ENCODE results near the gene PDCD7. TPM values are rescaled to one million over a fixed set of nuclear protein-coding genes. Genes with fewer than 3 reads are reported as not detected.
"Not testable (repeated sequence)": the region's sequence is repeated elsewhere in the genome, so short reads cannot be mapped to it uniquely, and the experiment has no call there.

PDCD7 gene
- total and polyA plus RNA-seq, 2 of the 4 experiments (the other 2 are of a cell fraction) = 4.7 to 12.3 TPM

DNA sequence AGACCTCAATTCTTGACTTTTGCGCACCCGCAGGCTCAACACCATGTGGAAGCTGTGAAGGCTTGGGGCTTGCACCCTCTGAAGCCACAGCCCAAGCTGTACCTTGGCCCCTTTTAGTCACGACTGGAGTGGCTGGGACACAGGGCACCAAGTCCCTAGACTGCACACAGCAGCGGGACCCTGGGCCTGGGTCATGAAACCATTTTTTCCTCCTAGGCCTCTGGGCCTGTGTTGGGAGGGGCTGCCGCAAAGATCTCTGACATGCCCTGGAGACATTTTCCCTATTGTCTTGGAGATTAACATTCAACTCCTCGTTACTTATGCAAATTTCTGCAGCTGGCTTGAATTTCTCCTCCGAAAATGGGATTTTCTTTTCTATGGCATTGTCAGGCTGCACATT, 3.5 kb upstream of the PDCD7 start:
- not testable (repeated sequence) for ATAC-seq (ENCODE audit: low read depth)

More for the DNA sequence above, 3.5 kb upstream of the PDCD7 start:
- DNase-seq; dilution Hi-C loops (cut with HindIII; ENCODE audit: low sequenced_read_pairs, unreplicated experiment); H2BK5ac ChIP-seq (ENCODE audit: low read depth, low read length, poor library complexity, severe bottlenecking); H4K91ac ChIP-seq (ENCODE audit: insufficient read depth, low read depth, low read length); H3K18ac ChIP-seq (ENCODE audit: low read depth, low read length); CTCF ChIA-PET; H4K8ac ChIP-seq (ENCODE audit: low read depth in 2 of 2, low read length in 2 of 2); H3K14ac ChIP-seq (replicated peaks; ENCODE audit: low read depth, low read length); H2AFZ ChIP-seq (replicated peaks; ENCODE audit: low read length, poor library complexity); H2BK15ac ChIP-seq (ENCODE audit: low read depth, low read length); H3K9ac ChIP-seq (ENCODE audit: low read depth, low read length); H3K27ac ChIP-seq (ENCODE audit: insufficient read depth, low read length); H3K56ac ChIP-seq (ENCODE audit: extremely low read depth, insufficient read depth, low read length); H3K4me3 ChIP-seq (ENCODE audit: insufficient read depth, low read depth, low read length); POLR2A ChIA-PET (ENCODE audit: unreplicated experiment); H3K9me3 ChIP-seq (ENCODE audit: control insufficient read depth, insufficient read depth, low read length); in situ Hi-C loops (cut with MboI; ENCODE audit: low sequenced_read_pairs); H2BK20ac ChIP-seq (ENCODE audit: low read depth, low read length); intact Hi-C loops (cut with micrococcal nuclease); H3K27me3 ChIP-seq (ENCODE audit: control insufficient read depth, insufficient read depth, low read length); H3K4me2 ChIP-seq (ENCODE audit: low read depth, low read length); H2BK120ac ChIP-seq (ENCODE audit: low read depth, low read length); H3K4me1 ChIP-seq (ENCODE audit: control insufficient read depth, insufficient read depth, low read length); H3K9me1 ChIP-seq (ENCODE audit: insufficient read depth, low read length); H2AK9ac ChIP-seq (replicated peaks; ENCODE audit: low read depth, low read length, poor library complexity); H3K36me3 ChIP-seq (ENCODE audit: control insufficient read depth, insufficient read depth, low read length); H3K23ac ChIP-seq (ENCODE audit: low read depth, low read length); H4K5ac ChIP-seq (ENCODE audit: low read depth, low read length); H3K4ac ChIP-seq (ENCODE audit: low read depth, low read length); BruUV-seq (replicated peaks); H2AK5ac ChIP-seq (ENCODE audit: low read depth, low read length): not testable (repeated sequence)
- H3K79me1 ChIP-seq (ENCODE audit: low read depth in 1 of 2, low read length in 2 of 2) = peaks cover 0 to 14% of the 10 kb centered on the region in 2 experiments; a peak in 2 of 4 replicates
- WGBS, 2 experiments (ENCODE audit: extremely low coverage in 2 of 2, insufficient read length in 1 of 2) = 100% methylated on average over 2 of the region's 7 CpGs; no CpG with 5 or more reads in 1 of the 2 experiments
- H4K20me1 ChIP-seq (ENCODE audit: insufficient read depth, low read length) = peaks cover 10% of the 10 kb centered on the region; the same call in 1 of the 2 replicates
